NB4 (cell line): ENCODE data around the gene TRIM2.

Experiments used
- POLR2A ChIP-seq: IDR thresholded peaks from 2 replicates; pipeline ENCODE4 v1.6.1; 2011; ENCODE audit warnings: mild to moderate bottlenecking; ENCODE audit not compliant: insufficient read length; ENCODE audit errors: extremely low read depth
- TF ChIP-seq, protein P1 (sequence below): IDR thresholded peaks from one replicate; pipeline ENCODE4 v1.5.1; 2012; ENCODE audit warnings: low read depth, low read length

DNA sequence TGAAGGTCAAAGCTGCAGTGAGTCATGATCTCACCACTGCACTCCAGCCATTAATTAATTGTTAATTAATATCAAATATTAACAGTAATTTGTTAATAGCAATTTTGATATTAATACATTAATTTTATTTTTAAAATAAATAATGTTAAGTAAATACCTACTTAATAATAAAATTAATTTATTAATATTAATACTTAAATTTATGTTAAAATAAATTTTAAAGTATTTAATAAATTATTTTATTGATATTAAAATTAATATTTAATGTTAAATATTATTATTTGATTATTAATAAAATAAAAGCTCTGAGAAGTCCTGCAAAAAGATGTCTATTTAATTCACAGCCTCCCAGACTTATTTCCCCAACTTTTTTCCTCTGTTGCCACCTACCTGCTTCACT is 25.1 kb upstream of the TRIM2 start:
- TF ChIP-seq, protein P1, sequence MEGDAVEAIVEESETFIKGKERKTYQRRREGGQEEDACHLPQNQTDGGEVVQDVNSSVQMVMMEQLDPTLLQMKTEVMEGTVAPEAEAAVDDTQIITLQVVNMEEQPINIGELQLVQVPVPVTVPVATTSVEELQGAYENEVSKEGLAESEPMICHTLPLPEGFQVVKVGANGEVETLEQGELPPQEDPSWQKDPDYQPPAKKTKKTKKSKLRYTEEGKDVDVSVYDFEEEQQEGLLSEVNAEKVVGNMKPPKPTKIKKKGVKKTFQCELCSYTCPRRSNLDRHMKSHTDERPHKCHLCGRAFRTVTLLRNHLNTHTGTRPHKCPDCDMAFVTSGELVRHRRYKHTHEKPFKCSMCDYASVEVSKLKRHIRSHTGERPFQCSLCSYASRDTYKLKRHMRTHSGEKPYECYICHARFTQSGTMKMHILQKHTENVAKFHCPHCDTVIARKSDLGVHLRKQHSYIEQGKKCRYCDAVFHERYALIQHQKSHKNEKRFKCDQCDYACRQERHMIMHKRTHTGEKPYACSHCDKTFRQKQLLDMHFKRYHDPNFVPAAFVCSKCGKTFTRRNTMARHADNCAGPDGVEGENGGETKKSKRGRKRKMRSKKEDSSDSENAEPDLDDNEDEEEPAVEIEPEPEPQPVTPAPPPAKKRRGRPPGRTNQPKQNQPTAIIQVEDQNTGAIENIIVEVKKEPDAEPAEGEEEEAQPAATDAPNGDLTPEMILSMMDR: no peak
- TF ChIP-seq POLR2A: no peak
